Transverse colon (tissue), 4 donors: ENCODE data around the gene TLE7. TPM values are rescaled to one million over a fixed set of nuclear protein-coding genes. Genes with fewer than 3 reads are reported as not detected.

Experiments
- DNase-seq: peaks from one replicate; pipeline ENCODE4 v3.0.0-alpha.2; 2019
- H3K27ac ChIP-seq, 4 donors: fragments of 200-600 bp; sonication (generic); 2 replicates each; pipeline ENCODE4 v1.5.1; 2016 to 2018; ENCODE audit warnings: inconsistent platforms in 4 of 4
- H3K27me3 ChIP-seq: fragments of 200-600 bp; sonication (generic); 2 replicates; pipeline ENCODE4 v1.5.1; 2017; ENCODE audit warnings: inconsistent platforms
- H3K36me3 ChIP-seq, 4 donors: fragments of 200-600 bp; sonication (generic); 2 replicates each; pipeline ENCODE4 v1.5.1; 2017 to 2019; ENCODE audit warnings: inconsistent platforms in 4 of 4
- H3K4me1 ChIP-seq, 4 donors: fragments of 200-600 bp; sonication (generic); 2 replicates each; pipeline ENCODE4 v1.5.1; 2017 to 2020; ENCODE audit warnings: inconsistent platforms in 4 of 4
- H3K4me3 ChIP-seq, 4 donors: fragments of 200-600 bp; sonication (generic); 1 replicate in 1 of 4; 2 replicates in 3 of 4; pipeline versions ENCODE4 v1.5.1 to v1.6.1; 2017 to 2019; ENCODE audit warnings: inconsistent platforms in 4 of 4
- H3K9me3 ChIP-seq, 2 donors: fragments of 200-600 bp; sonication (generic); 2 replicates each; pipeline ENCODE4 v1.5.1; 2017 to 2019; ENCODE audit warnings: inconsistent platforms in 2 of 2
- EP300 ChIP-seq: sonication (generic); formaldehyde crosslinking; IDR thresholded peaks from one replicate; pipeline ENCODE4 v1.6.1; 2017; ENCODE audit warnings: antibody characterized with exemption, low read depth
- POLR2A ChIP-seq: fragments of 450-650 bp; IDR thresholded peaks from one replicate; pipeline ENCODE4 v1.6.1; 2016; ENCODE audit warnings: antibody characterized with exemption, mild to moderate bottlenecking, moderate library complexity
- POLR2AphosphoS5 ChIP-seq, 3 donors: sonication (generic); formaldehyde crosslinking; IDR thresholded peaks; one replicate each; pipeline ENCODE4 v1.6.1; 2016; ENCODE audit warnings: antibody characterized with exemption in 3 of 3
- WGBS, 2 donors: methylation state at CpG; one replicate each; pipeline ENCODE4 v1.1.5; 2018; ENCODE audit warnings: low coverage in 1 of 2; 5-methylcytosine and 5-hydroxymethylcytosine counted together
- in situ Hi-C, 4 donors: fragments of 200-750 bp; cut with MboI; loops; one replicate each; pipeline versions ENCODE4 v1.15.0 to v1.15.1; 2017; ENCODE audit warnings: low sequenced_read_pairs in 3 of 4, low pct_ligation_motif_present in 1 of 4, low pct_unique_long_range_greater_than_20kb in 1 of 4
- intact Hi-C: fragments of 100-400 bp; cut with DNase I; formaldehyde crosslinking; loops from one replicate; pipeline ENCODE4 v1.15.1; 2023; ENCODE audit warnings: low total_unique reads
- total RNA-seq, 4 donors: library from RNA; depleted of rRNA; stranded (reverse); fragments of >200 nt; gene quantifications; one replicate each; pipeline ENCODE4 v1.1.0, GENCODE V29; 2016
- TF ChIP-seq, protein P1 (sequence below), 5 experiments: fragments of 200-600 bp in 3 of 5; fragments of 450-650 bp in 2 of 5; sonication (generic) in 3 of 5; IDR thresholded peaks; 1 replicate in 2 of 5; 2 replicates in 3 of 5; pipeline ENCODE4 v1.5.1; 2016 to 2017; ENCODE audit warnings: antibody characterized with exemption in 5 of 5, inconsistent platforms in 3 of 5, mild to moderate bottlenecking in 2 of 5, moderate library complexity in 1 of 5

TLE7 gene
- total RNA-seq, 4 donors from 2014 or later: not detected

DNA sequence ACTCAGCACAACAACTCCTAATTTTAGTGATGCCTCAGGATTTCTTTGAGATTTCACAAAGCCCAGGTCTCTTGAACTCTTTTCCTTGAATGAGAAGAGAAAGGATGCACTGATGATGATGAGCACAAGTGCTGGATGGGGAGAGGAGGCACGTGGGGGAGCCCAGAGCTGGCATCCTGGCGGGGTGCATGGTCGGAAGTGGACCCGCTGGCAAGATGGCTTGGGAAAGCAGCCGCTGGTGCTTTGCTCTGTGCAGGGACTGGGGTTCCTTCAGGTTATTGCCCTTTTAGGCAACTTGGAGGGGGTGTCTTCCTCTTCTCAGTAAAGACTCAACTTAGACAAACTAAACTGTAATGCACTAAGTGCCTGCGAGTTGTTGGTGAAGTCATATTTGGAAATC, 61.0 kb downstream of the TLE7 start:
- Histone ChIP-seq H3K36me3 (no peaks in the 10 kb centered on the region), H3K4me1 (no peaks in the 10 kb centered on the region), H3K4me3 (no peak overlapping the region), H3K27ac (no peak overlapping the region), H3K27me3 (no peaks in the 10 kb centered on the region), H3K9me3 (no peaks in the 10 kb centered on the region)
- WGBS, 2 donors: 53 to 90% methylated on average over 2 to 6 of the region's 6 CpGs
- TF ChIP-seq, protein P1, sequence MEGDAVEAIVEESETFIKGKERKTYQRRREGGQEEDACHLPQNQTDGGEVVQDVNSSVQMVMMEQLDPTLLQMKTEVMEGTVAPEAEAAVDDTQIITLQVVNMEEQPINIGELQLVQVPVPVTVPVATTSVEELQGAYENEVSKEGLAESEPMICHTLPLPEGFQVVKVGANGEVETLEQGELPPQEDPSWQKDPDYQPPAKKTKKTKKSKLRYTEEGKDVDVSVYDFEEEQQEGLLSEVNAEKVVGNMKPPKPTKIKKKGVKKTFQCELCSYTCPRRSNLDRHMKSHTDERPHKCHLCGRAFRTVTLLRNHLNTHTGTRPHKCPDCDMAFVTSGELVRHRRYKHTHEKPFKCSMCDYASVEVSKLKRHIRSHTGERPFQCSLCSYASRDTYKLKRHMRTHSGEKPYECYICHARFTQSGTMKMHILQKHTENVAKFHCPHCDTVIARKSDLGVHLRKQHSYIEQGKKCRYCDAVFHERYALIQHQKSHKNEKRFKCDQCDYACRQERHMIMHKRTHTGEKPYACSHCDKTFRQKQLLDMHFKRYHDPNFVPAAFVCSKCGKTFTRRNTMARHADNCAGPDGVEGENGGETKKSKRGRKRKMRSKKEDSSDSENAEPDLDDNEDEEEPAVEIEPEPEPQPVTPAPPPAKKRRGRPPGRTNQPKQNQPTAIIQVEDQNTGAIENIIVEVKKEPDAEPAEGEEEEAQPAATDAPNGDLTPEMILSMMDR (IDR thresholded peaks at IDR 0.05): no peak
- no peak for TF ChIP-seq POLR2AphosphoS5 (IDR thresholded peaks at IDR 0.05)
- no peak for TF ChIP-seq EP300
- TF ChIP-seq POLR2A: no peak
- intact Hi-C loops (no loop called here), in situ Hi-C loops (no loop called here)
- DNase-seq: no peak

Other genes starting within 250 kb of the TLE7 start
- 1 to 10 TPM in 2 of 4 donors, under 1 TPM in 1, not detected in 1; 0.16 to 2.0 (median 1.4) TPM for gene HYDIN, start 211.3 kb downstream of the TLE7 start, total RNA-seq
- 10 to 100 TPM; 10.5 to 36.7 (median 26.6) TPM for gene CMTR2, start 152.7 kb downstream of the TLE7 start, total RNA-seq
- 1 to 10 TPM in 3 of 4 donors, not detected in 1; 2.0 to 4.0 (median 4.0) TPM for gene CALB2, start 83.3 kb downstream of the TLE7 start, total RNA-seq
- 10 to 100 TPM in 1 of 4 donors, 1 to 10 TPM in 3; 5.0 to 12.2 (median 7.0) TPM for gene ZNF23, start 20.2 kb upstream of the TLE7 start, total RNA-seq
- gene ZNF19, start 47.3 kb upstream of the TLE7 start, total RNA-seq: 10 to 100 TPM; 11.6 to 39.8 (median 22.5) TPM
- not detected for gene CHST4, start 84.4 kb upstream of the TLE7 start, total RNA-seq
- gene TAT, start 135.0 kb upstream of the TLE7 start, total RNA-seq: 1 to 10 TPM in 1 of 4 donors, under 1 TPM in 2, not detected in 1; 0.37 to 3.4 (median 0.79) TPM
- gene MARVELD3, start 184.1 kb upstream of the TLE7 start, total RNA-seq: 100 to 1,000 TPM; 113 to 381 (median 164) TPM